ENCODE measurements around the gene RELL1.

Gene RELL1

GRCh38 chr4:37684154-37684553 lies 2.0 kb downstream of the RELL1 start:
- no peak for DNase-seq (ENCODE audit: extremely low spot score)
- POLR2A ChIA-PET = no interaction called here
- TF ChIP-seq FOXM1 (IDR thresholded peaks at IDR 0.05; ENCODE audit: borderline replicate concordance) (no peak), ELF4 (IDR thresholded peaks at IDR 0.05) (no peak), ZNF384 (IDR thresholded peaks at IDR 0.05) (no peak), FOXA1 (IDR thresholded peaks at IDR 0.05) (no peak), L3MBTL2 (conservative IDR thresholded peaks at IDR 0.05) (no peak), PKNOX1 (IDR thresholded peaks at IDR 0.05) (no peak), LEF1 (IDR thresholded peaks at IDR 0.05; ENCODE audit: borderline replicate concordance) (no peak), HDGF (IDR thresholded peaks at IDR 0.05; ENCODE audit: borderline replicate concordance) (no peak)
- CTCF ChIA-PET = no interaction called here

- POLR2A ChIA-PET = no interaction called here
- CTCF ChIA-PET = no interaction called here
- DNase-seq (ENCODE audit: extremely low spot score) = no peak
- TF ChIP-seq NFRKB (IDR thresholded peaks at IDR 0.05) (no peak), ELF4 (IDR thresholded peaks at IDR 0.05) (no peak), PKNOX1 (IDR thresholded peaks at IDR 0.05) (no peak), BHLHE40 (IDR thresholded peaks at IDR 0.05; ENCODE audit: borderline replicate concordance) (no peak), LEF1 (IDR thresholded peaks at IDR 0.05; ENCODE audit: borderline replicate concordance) (no peak), SUZ12 (IDR thresholded peaks at IDR 0.05) (no peak), FOXK2 (IDR thresholded peaks at IDR 0.05) (no peak)
These were observed 3.3 kb downstream of the RELL1 start for GRCh38 chr4:37682701-37683401.

GRCh38 chr4:37680089-37680488 lies 6.1 kb downstream of the RELL1 start:
- ChIA-PET POLR2A (no interaction called here), CTCF (no interaction called here)
- no peak for TF ChIP-seq ELF4 (IDR thresholded peaks at IDR 0.05)
- no peak for TF ChIP-seq SP1 (IDR thresholded peaks at IDR 0.05)
- no peak for TF ChIP-seq CTBP1 (IDR thresholded peaks at IDR 0.05; ENCODE audit: borderline replicate concordance)
- TF ChIP-seq LEF1 (IDR thresholded peaks at IDR 0.05; ENCODE audit: borderline replicate concordance) = no peak
- TF ChIP-seq SUZ12 (IDR thresholded peaks at IDR 0.05) = no peak
- no peak for TF ChIP-seq NFRKB (IDR thresholded peaks at IDR 0.05)
- no peak for TF ChIP-seq BHLHE40 (IDR thresholded peaks at IDR 0.05; ENCODE audit: borderline replicate concordance)
- no peak for TF ChIP-seq TARDBP (IDR thresholded peaks at IDR 0.05)
- TF ChIP-seq PKNOX1 (IDR thresholded peaks at IDR 0.05) = no peak
- no peak for TF ChIP-seq ARNT (IDR thresholded peaks at IDR 0.05)
- no peak for TF ChIP-seq ZNF384 (IDR thresholded peaks at IDR 0.05)
- TF ChIP-seq FOXA1 (IDR thresholded peaks at IDR 0.05) = no peak
- no peak for TF ChIP-seq L3MBTL2 (conservative IDR thresholded peaks at IDR 0.05)
- no peak for TF ChIP-seq FOXM1 (IDR thresholded peaks at IDR 0.05; ENCODE audit: borderline replicate concordance)
- no peak for TF ChIP-seq FOXK2 (IDR thresholded peaks at IDR 0.05)
- no peak for TF ChIP-seq HDGF (IDR thresholded peaks at IDR 0.05; ENCODE audit: borderline replicate concordance)
- no peak for DNase-seq (ENCODE audit: extremely low spot score)

GRCh38 chr4:37679301-37679700 lies 6.9 kb downstream of the RELL1 start:
- CTCF ChIA-PET = no interaction called here
- TF ChIP-seq FOXK2 (IDR thresholded peaks at IDR 0.05) (no peak), CTBP1 (IDR thresholded peaks at IDR 0.05; ENCODE audit: borderline replicate concordance) (no peak), PKNOX1 (IDR thresholded peaks at IDR 0.05) (no peak), SUZ12 (IDR thresholded peaks at IDR 0.05) (no peak), BHLHE40 (IDR thresholded peaks at IDR 0.05; ENCODE audit: borderline replicate concordance) (no peak), SP1 (IDR thresholded peaks at IDR 0.05) (no peak), FOXM1 (IDR thresholded peaks at IDR 0.05; ENCODE audit: borderline replicate concordance) (no peak), L3MBTL2 (conservative IDR thresholded peaks at IDR 0.05) (no peak), FOXA1 (IDR thresholded peaks at IDR 0.05) (no peak), HDGF (IDR thresholded peaks at IDR 0.05; ENCODE audit: borderline replicate concordance) (no peak), NFRKB (IDR thresholded peaks at IDR 0.05) (no peak), LEF1 (IDR thresholded peaks at IDR 0.05; ENCODE audit: borderline replicate concordance) (no peak), TARDBP (IDR thresholded peaks at IDR 0.05) (no peak), ARNT (IDR thresholded peaks at IDR 0.05) (no peak), ELF4 (IDR thresholded peaks at IDR 0.05) (no peak), ZNF384 (IDR thresholded peaks at IDR 0.05) (no peak)
- POLR2A ChIA-PET = no interaction called here
- DNase-seq (ENCODE audit: extremely low spot score) = no peak

GRCh38 chr4:37678624-37679023 lies 7.6 kb downstream of the RELL1 start:
- TF ChIP-seq CTBP1 (IDR thresholded peaks at IDR 0.05; ENCODE audit: borderline replicate concordance) (no peak), FOXM1 (IDR thresholded peaks at IDR 0.05; ENCODE audit: borderline replicate concordance) (no peak), NFRKB (IDR thresholded peaks at IDR 0.05) (no peak), FOXK2 (IDR thresholded peaks at IDR 0.05) (no peak), BHLHE40 (IDR thresholded peaks at IDR 0.05; ENCODE audit: borderline replicate concordance) (no peak), SUZ12 (IDR thresholded peaks at IDR 0.05) (no peak), SP1 (IDR thresholded peaks at IDR 0.05) (no peak), ARNT (IDR thresholded peaks at IDR 0.05) (no peak), FOXA1 (IDR thresholded peaks at IDR 0.05) (no peak), ZNF384 (IDR thresholded peaks at IDR 0.05) (no peak), LEF1 (IDR thresholded peaks at IDR 0.05; ENCODE audit: borderline replicate concordance) (no peak), L3MBTL2 (conservative IDR thresholded peaks at IDR 0.05) (no peak), PKNOX1 (IDR thresholded peaks at IDR 0.05) (no peak), HDGF (IDR thresholded peaks at IDR 0.05; ENCODE audit: borderline replicate concordance) (no peak), TARDBP (IDR thresholded peaks at IDR 0.05) (no peak)
- no peak for DNase-seq (ENCODE audit: extremely low spot score)
- POLR2A ChIA-PET = no interaction called here
- CTCF ChIA-PET = no interaction called here
